ENCODE measurements around the gene C18orf32.

The C18orf32 gene

GRCh38 chr18:49521216-49521835, 34.3 kb upstream of the C18orf32 start:
- Histone ChIP-seq H3K36me3 (replicated peaks; ENCODE audit: low read depth, low read length) (no peaks in the 10 kb centered on the region), H3K9me3 (ENCODE audit: insufficient read depth, low read length) (no peaks in the 10 kb centered on the region), H3K4me2 (ENCODE audit: low read length) (no peak overlapping the region), H3K27me3 (ENCODE audit: low read depth, low read length) (no peaks in the 10 kb centered on the region), H4K20me1 (ENCODE audit: insufficient read depth, low read length) (no peaks in the 10 kb centered on the region), H3K79me2 (ENCODE audit: low read length) (no peaks in the 10 kb centered on the region), H3K9ac (ENCODE audit: low read length) (no peak overlapping the region), H3K27ac (ENCODE audit: low read length) (no peak overlapping the region), H3K4me3 (ENCODE audit: low read length) (no peak overlapping the region), H2AFZ (ENCODE audit: low read depth, low read length) (no peak overlapping the region), H3K4me1 (ENCODE audit: low read length) (no peaks in the 10 kb centered on the region)
- TF ChIP-seq, protein P1, sequence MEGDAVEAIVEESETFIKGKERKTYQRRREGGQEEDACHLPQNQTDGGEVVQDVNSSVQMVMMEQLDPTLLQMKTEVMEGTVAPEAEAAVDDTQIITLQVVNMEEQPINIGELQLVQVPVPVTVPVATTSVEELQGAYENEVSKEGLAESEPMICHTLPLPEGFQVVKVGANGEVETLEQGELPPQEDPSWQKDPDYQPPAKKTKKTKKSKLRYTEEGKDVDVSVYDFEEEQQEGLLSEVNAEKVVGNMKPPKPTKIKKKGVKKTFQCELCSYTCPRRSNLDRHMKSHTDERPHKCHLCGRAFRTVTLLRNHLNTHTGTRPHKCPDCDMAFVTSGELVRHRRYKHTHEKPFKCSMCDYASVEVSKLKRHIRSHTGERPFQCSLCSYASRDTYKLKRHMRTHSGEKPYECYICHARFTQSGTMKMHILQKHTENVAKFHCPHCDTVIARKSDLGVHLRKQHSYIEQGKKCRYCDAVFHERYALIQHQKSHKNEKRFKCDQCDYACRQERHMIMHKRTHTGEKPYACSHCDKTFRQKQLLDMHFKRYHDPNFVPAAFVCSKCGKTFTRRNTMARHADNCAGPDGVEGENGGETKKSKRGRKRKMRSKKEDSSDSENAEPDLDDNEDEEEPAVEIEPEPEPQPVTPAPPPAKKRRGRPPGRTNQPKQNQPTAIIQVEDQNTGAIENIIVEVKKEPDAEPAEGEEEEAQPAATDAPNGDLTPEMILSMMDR (IDR thresholded peaks at IDR 0.05; ENCODE audit: low read depth, low read length): no peak
- TF ChIP-seq EZH2phosphoT487 (IDR thresholded peaks at IDR 0.05; ENCODE audit: low read depth): no peak

GRCh38 chr18:49520661-49521145, 33.7 kb upstream of the C18orf32 start:
- H3K9ac ChIP-seq (ENCODE audit: low read length): no peak overlapping the region
- H3K4me1 ChIP-seq (ENCODE audit: low read length): no peaks in the 10 kb centered on the region
- no peaks in the 10 kb centered on the region for H4K20me1 ChIP-seq (ENCODE audit: insufficient read depth, low read length)
- H2AFZ ChIP-seq (ENCODE audit: low read depth, low read length): no peak overlapping the region
- no peak overlapping the region for H3K4me3 ChIP-seq (ENCODE audit: low read length)
- TF ChIP-seq EZH2phosphoT487 (IDR thresholded peaks at IDR 0.05; ENCODE audit: low read depth): no peak
- TF ChIP-seq, protein P1 (IDR thresholded peaks at IDR 0.05; ENCODE audit: low read depth, low read length): no peak
- H3K4me2 ChIP-seq (ENCODE audit: low read length): no peak overlapping the region
- no peaks in the 10 kb centered on the region for H3K9me3 ChIP-seq (ENCODE audit: insufficient read depth, low read length)
- H3K27ac ChIP-seq (ENCODE audit: low read length): no peak overlapping the region
- H3K36me3 ChIP-seq (replicated peaks; ENCODE audit: low read depth, low read length): no peaks in the 10 kb centered on the region
- H3K79me2 ChIP-seq (ENCODE audit: low read length): no peaks in the 10 kb centered on the region
- H3K27me3 ChIP-seq (ENCODE audit: low read depth, low read length): no peaks in the 10 kb centered on the region

GRCh38 chr18:49519101-49519971, 32.3 kb upstream of the C18orf32 start:
- Histone ChIP-seq H3K36me3 (replicated peaks; ENCODE audit: low read depth, low read length) (no peaks in the 10 kb centered on the region), H3K4me1 (ENCODE audit: low read length) (no peaks in the 10 kb centered on the region), H3K79me2 (ENCODE audit: low read length) (no peaks in the 10 kb centered on the region), H3K4me3 (ENCODE audit: low read length) (no peak overlapping the region), H2AFZ (ENCODE audit: low read depth, low read length) (peak overlapping the region; percentile 3; the same call in 1 of the 2 replicates), H3K27me3 (ENCODE audit: low read depth, low read length) (no peaks in the 10 kb centered on the region), H3K9me3 (ENCODE audit: insufficient read depth, low read length) (no peaks in the 10 kb centered on the region), H3K9ac (ENCODE audit: low read length) (no peak overlapping the region), H3K4me2 (ENCODE audit: low read length) (no peak overlapping the region), H3K27ac (ENCODE audit: low read length) (no peak overlapping the region), H4K20me1 (ENCODE audit: insufficient read depth, low read length) (no peaks in the 10 kb centered on the region)
- TF ChIP-seq, protein P1 (IDR thresholded peaks at IDR 0.05; ENCODE audit: low read depth, low read length): no peak
- TF ChIP-seq EZH2phosphoT487 (IDR thresholded peaks at IDR 0.05; ENCODE audit: low read depth): no peak

GRCh38 chr18:49517483-49517882, 30.4 kb upstream of the C18orf32 start:
- no peaks in the 10 kb centered on the region for H3K27me3 ChIP-seq (ENCODE audit: low read depth, low read length)
- H3K79me2 ChIP-seq (ENCODE audit: low read length): no peaks in the 10 kb centered on the region
- no peak overlapping the region for H3K4me2 ChIP-seq (ENCODE audit: low read length)
- no peak overlapping the region for H3K27ac ChIP-seq (ENCODE audit: low read length)
- no peak overlapping the region for H3K4me3 ChIP-seq (ENCODE audit: low read length)
- no peaks in the 10 kb centered on the region for H3K9me3 ChIP-seq (ENCODE audit: insufficient read depth, low read length)
- no peak overlapping the region for H3K9ac ChIP-seq (ENCODE audit: low read length)
- no peaks in the 10 kb centered on the region for H4K20me1 ChIP-seq (ENCODE audit: insufficient read depth, low read length)
- H3K36me3 ChIP-seq (replicated peaks; ENCODE audit: low read depth, low read length): no peaks in the 10 kb centered on the region
- no peaks in the 10 kb centered on the region for H3K4me1 ChIP-seq (ENCODE audit: low read length)
- H2AFZ ChIP-seq (ENCODE audit: low read depth, low read length): no peak overlapping the region
- TF ChIP-seq, protein P1 (IDR thresholded peaks at IDR 0.05; ENCODE audit: low read depth, low read length): no peak
- TF ChIP-seq EZH2phosphoT487 (IDR thresholded peaks at IDR 0.05; ENCODE audit: low read depth): no peak
